HG03378 (cell line): ENCODE results near the gene CFLAR.
A peak's percentile ranks its signal among the peaks of the same experiment; 100 is the strongest.
"Not testable (repeated sequence)": the region's sequence is repeated elsewhere in the genome, so short reads cannot be mapped to it uniquely, and the experiment has no call there.

ENCODE experiments used
- ATAC-seq: cut with Tn5 transposase; IDR thresholded peaks from one replicate; pipeline ENCODE4 v1.9.1; 2021; ENCODE audit warnings: mild to moderate bottlenecking, moderate library complexity; ENCODE audit not compliant: unreplicated experiment

CFLAR gene

DNA sequence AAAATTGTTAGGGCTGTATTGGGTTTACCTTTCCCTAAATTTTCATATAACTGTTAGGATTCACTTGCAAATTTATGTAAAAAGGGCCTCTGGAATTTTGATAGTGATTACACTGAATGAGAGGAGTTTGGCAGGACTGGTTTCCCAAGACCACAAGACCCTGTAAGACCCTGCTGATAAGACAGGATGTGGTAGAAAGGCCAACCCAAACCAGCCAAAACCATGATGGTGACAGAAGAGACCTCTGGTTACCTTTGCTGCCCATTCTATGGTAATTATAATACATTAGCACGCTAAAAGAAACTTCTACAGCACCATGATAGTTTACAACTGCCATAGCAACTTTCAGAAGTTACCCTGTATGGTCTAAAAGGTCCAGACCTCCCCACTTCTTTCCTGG, 58.7 kb downstream of the CFLAR start:
- ATAC-seq: no peak

DNA sequence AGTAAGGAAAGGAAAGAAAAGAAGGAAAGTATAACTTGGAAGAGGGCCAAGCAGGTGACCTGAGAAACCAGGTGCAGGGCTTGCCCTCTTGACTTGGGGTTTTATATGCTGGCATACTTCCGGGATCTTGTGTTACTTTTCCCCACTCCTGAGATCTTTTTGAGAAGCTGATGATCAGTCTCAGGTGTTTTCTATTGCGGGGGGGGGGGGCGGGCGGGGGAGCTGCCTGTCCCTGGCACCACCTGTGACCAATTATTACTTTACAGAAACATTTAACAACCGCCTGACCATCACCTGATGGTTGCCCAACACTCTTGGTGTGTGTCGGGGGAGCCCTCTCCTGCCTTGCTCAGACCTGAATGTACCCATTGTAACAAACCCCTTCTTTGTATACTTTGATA, 60.1 kb downstream of the CFLAR start:
- ATAC-seq: no peak

DNA sequence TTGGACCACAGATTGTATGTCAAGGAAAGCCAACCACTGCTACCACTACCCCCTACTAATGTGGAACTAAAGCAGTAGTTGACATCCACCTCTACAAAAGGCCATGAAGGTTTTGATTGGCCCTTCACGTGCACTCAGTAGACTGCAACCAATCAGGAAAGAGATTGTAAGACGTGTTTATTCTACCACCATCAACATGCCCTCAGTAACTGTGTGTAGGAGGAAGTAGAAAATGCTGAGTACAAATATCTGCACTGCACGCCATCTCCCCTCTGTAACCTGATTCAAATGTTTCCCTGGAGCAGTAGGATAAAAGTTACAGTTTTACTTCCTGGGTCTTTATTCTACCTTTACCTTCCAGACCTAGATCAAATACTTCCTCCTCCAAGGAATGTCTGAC, 64.0 kb downstream of the CFLAR start:
- no peak for ATAC-seq

DNA sequence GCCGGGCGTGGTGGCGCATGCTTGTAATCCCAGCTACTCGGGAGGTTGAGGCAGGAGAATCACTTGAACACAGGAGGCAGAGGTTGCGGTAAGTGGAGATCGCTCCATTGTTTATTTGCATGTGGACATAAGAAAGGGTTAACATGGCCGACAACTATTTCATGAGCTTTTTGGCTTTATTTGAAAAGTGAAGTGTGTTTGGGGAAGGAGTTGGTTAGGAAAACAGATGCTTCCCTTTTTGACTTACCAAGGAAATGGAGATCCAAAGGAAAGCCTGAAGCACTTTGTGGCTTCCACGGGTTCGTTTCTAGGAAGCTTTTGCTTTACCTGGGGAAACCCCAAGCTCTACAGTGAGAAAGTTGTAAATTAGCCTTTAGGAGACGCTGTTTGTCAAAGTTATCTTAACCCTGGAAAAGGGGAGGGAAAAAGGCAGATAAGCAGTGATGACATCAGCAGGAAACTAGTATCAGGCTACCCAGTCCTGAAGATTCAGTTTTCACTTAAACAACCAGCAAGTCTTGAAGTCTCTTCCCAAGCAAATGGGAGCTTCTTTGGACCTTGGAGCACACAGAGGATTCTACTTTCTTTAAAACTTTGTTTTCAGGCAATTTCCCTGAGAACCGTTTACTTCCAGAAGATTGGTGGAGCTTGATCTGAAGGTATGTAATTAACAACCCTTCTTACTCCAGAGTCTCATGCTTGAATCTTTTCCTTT, 66.8 kb downstream of the CFLAR start, which contains the start of gene CASP10:
Gene CASP10 (plus strand): TSS at position 492 of the 715 bp plus-strand sequence. CDS start 2,637 bp downstream, outside the sequence.
- peak; percentile 87 for ATAC-seq

DNA sequence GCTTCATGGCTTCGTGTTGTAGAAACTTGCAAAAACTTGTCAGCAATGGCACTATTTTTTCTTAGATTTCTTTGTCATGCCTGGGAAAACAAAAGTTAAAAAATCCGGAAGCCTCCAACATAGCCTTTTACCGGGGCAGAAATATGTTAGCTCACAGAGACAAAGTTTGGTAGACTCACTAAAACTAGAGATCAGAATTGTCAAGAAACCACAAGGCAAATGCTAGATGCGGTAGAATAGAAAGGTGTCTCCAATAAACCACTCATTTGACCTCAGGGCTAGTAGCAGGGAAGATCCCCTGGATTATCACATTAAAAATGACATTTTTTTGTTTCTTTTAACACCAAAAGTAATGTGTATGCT, 67.4 kb downstream of the CFLAR start:
- no peak for ATAC-seq

DNA sequence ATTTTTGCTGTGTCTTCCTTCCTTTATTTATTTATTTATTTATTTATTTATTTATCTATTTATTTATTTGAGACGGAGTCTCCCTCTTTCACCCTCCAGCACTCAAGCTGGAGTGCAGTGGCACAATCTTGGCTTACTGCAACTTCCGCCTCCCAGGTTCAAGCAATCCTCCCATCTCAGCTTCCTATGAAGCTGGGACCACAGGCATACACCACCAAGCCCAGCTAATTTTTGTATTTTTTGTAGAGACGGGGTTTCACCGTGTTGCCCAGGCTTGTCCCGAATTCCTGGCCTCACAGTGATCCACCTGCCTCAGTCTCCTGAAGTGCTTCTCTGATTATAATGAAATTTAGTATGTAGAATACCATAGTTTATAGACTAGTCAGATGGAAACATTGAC, 67.9 kb downstream of the CFLAR start:
- ATAC-seq: not testable (repeated sequence)

DNA sequence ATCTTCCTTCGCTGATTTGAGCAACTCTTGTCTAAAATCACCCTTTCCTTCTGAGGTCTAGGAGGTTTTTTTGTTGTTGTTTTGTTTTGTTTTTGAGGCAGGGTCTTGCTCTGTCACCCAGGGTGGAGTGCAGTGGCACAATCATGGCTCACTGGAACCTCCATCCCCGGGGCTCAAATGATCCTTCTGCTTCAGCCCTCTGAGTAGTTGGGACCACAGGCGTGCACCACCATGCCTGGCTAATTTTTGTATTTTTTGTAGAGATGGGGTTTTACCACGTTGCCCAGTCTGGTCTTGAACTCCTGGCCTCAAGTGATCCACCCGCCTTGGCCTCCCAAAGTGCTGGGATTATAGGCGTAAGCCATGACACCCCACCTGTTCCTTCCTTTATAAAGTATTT, 68.3 kb downstream of the CFLAR start:
- ATAC-seq: not testable (repeated sequence)

DNA sequence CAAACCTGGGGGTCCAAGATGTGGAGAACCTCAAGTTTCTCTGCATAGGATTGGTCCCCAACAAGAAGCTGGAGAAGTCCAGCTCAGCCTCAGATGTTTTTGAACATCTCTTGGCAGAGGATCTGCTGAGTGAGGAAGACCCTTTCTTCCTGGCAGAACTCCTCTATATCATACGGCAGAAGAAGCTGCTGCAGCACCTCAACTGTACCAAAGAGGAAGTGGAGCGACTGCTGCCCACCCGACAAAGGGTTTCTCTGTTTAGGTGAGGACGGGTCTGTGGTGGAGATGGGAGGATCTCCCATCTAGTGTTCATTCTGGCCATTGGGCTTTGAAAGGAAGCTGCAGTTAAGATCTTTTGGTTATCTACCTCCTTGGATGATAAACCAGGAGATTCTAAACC, 69.9 kb downstream of the CFLAR start:
- no peak for ATAC-seq

DNA sequence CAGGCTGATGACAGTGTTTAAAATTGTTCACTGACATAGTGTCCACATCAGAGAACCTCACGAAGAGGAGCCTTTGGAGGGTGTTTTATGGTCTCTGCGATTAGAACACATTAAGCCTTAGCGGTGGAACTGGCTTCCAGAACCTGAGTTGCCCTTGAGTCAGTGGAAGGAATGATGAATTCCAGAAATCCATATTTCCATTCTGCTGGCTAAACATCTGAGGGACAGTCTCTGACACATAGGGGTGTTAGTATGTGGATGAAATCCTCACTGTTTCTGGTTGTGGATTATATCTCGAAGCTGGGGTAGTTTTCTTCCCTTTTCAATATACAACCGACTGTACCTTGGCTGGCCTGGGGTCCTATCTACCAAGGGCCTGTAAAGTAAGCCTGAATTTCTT, 71.0 kb downstream of the CFLAR start:
- no peak for ATAC-seq

DNA sequence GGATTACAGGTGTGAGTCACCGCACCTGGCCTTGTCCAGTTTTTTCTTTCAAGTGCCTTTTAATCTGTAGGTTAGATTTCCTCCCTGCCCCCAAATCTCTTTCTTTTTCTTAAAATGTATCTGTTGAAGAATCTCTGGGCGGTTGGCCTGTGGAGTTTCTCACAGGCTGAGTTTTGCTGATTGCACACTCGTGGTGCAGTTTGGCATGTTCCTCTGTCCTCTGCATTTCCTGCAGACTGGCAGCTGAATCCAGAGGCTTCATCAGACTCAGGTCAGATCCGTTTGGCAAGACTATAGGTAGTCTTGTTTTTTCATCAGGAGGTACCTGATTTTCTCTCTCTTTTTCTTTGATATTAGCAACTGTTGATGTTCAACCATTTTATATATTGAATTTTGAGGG, 72.5 kb downstream of the CFLAR start:
- ATAC-seq: no peak

DNA sequence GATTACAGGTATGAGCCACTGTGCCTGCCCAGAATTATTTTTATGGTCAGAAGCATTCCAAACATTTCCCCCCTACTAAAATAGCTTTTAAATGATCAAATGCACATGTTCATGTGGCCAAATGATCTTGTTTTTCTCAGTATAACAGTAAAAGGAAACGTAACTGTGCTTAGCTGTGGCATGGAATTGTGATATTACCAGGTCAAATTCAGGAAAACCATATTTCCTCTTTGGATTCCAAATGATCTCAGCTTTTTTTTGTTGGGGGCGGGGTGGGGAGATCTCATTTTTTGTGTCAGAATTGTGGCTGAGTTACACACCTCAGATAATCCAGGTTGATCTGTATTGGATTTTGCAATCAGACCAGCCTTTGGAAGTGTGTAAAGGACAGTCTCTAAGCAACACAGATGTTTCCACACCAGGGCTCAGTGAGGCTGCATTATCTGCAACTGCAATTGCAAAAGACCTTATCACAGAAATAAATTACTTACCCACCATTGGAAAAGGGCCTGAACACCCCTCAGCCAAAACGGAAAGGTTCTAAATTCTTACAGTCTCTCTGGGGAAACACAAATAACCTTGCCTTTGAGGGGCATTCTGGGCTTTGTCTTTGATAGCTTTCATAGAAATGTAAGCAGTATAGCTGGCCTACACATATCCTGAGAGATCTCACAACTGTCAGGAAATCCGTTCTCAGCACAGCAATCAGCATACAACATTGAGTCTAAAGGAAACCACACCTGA, 75.3 kb downstream of the CFLAR start:
- ATAC-seq: no peak

DNA sequence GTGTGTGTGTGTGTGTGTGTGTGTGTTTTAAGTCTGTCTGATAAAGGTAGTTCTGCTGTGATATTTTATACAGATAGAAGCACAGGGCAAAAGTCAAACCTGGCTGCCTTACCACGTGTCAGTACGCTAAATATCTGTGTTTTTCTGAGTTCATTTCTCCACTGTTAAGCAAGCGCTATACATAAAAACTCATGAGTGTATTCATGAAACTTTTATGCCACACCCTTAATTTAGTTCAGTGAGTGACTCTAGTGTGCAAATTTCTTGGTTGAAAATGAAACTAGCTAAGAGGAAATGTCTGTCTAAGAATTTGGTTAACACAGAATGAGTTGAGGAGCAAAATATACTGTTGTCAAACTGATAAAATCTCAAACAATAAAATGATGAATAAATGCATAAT, 78.1 kb downstream of the CFLAR start:
- peak; percentile 96 for ATAC-seq

DNA sequence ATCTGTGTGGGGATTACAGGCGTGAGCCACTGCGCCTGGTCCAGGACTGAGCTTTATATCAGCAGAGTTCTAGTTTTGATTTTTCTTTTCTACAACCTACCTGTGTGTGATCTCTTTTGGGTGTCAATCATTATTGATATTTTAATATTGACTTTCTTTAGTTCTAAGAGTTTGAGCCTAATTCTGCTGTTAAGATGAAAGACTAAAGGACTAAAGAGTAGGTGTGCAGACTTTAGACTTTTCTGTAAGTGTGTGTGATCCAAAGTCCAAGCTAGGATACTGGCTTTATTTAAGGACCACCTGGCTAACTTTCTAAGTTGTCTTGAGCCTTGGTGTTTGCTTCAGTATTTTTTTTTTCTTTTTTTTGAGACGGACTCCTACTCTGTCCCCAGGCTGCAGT, 79.4 kb downstream of the CFLAR start:
- no peak for ATAC-seq

DNA sequence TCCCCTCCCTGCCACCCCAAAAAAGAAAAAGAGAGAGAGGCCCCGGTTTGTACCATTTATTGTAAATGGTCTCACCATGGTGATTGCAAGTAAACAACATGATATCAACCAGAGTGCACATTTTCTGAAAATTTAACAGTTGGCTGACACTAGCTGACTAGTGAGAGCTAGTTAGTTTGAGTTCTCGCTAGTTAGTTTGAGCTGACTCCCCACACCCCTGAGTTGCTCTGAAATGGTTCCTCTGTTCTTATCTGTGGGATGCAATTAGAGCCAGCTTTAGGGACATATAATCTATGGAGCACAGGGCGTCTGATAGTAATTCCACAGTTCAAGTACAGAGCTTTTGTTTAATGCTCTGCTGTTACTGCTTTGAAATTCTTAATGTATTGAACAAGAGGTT, 80.0 kb downstream of the CFLAR start:
- no peak for ATAC-seq

DNA sequence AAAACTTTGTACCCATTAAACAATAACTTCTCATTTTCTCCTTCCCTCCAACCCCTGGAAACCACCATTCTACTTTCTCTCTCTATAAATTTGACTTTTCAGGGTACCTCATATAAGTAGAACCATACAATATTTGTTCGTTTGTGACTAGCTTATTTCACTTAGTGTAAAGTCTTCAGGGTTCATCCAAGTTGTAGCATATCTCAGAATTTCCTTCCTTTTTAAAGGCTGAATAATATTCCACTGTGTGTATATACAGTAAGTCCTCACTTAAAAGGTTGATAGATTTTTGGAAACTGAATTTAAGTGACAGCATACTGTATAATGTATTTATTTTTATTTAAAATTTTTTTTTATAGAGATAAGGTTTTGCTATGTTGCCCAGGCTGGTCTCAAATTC, 80.8 kb downstream of the CFLAR start:
- no peak for ATAC-seq

DNA sequence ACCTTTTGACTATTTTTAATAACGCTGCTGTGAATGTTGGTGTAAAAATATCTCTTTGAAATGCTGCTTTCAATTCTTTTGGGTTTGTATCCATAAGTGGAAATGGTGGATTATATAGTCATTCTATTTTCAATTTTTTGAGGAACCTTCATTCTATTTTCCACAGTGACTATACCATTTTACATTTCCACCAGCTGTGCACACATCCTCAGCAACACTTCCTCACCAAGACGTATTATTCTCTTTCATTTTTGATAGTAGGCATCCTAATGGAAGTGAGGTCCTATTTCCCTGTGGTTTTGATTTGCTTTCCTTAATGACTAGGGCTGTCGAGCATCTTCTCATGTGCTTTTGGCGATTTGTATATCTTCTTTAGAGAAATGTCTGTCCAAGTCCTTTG, 81.8 kb downstream of the CFLAR start:
- no peak for ATAC-seq

DNA sequence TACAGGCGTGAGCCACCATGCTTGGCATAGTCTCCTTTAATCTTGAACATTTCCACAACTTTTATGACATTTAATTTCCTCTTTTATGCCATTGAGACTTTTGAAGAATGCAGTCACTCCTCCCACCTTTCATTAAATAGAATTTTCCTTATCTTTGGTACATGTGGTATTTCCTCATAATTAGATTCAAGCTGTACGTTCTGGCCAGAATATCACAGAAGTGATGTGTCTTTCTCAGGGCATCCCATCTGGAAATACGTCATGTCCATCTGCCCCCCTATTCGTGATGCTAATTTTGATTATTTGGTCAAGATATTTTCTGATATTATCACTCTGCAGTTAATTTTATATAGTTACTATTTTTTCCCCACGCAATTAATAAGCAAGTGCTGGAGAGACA, 83.9 kb downstream of the CFLAR start:
- no peak for ATAC-seq

DNA sequence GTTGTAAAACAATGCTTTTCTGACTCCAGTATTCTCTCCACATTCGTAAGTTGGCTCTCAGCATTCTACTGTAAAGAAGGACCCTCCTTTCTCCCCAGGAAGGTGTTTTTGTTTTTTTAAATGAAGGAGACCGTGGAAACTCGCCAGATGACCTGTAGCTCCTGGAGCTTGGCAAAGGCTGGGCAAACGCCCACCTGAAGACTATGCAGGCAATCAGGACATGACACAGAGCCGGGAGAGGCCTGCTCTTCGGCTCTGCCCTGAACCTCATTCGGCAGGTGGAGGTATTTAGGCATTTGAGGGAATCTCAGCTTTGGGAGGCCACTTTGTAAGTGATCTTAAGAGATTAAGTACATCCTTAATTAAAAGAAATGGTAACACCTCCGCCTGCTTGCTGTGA, 84.4 kb downstream of the CFLAR start:
- ATAC-seq: no peak

DNA sequence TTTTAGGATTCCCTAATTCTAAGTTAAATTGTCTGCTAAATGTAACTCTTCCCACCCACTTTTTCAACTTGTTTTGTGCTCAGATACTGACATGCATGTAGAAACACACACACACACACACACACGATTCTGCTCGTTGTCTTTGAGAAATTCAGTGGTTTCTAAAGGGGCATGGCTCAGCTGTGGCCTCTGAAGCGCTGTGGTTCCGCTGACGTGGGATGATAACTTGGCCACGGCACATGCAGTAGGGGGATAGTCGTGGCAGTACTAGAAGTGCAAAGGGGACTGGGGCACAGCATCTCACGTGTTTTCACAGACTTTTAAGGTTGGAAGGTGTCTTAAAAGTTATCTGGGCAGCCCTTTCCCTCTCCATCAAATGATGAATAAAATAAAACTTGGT, 85.4 kb downstream of the CFLAR start:
- ATAC-seq: no peak

DNA sequence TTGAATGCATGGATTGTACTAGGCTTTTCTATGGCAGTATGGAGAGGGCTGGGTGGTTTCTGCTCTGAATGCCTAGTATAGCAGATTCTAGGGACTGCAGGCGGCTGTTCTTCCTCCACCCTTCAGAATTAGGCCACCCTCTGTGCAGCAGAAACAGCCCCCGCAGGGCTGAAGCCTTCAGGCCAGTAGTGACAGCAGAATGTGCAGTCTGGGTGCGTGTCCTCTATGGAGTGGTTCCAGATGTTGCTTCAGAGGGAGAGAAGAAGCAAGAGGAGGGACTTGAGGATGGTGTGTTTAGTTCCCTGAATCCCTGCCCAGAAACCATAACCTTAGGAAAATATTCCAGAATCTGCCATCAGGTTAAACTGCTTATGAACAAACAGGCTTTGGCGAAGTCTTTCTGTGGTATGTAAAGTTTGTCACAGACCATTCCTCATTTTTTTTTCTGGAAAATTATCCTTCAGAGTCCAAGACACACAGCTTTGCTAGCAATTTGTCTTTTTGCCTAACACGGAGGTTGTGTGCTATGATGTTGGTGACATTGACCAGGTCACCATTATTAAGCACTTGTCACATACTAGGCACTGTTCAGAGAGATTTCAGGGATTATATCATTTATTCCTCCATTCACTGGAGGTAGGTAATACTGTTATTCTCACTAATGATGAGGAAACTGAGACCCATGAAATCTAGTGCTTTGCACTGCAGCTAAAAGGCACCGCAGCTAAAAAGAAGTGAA, 88.1 kb downstream of the CFLAR start:
- ATAC-seq: no peak

DNA sequence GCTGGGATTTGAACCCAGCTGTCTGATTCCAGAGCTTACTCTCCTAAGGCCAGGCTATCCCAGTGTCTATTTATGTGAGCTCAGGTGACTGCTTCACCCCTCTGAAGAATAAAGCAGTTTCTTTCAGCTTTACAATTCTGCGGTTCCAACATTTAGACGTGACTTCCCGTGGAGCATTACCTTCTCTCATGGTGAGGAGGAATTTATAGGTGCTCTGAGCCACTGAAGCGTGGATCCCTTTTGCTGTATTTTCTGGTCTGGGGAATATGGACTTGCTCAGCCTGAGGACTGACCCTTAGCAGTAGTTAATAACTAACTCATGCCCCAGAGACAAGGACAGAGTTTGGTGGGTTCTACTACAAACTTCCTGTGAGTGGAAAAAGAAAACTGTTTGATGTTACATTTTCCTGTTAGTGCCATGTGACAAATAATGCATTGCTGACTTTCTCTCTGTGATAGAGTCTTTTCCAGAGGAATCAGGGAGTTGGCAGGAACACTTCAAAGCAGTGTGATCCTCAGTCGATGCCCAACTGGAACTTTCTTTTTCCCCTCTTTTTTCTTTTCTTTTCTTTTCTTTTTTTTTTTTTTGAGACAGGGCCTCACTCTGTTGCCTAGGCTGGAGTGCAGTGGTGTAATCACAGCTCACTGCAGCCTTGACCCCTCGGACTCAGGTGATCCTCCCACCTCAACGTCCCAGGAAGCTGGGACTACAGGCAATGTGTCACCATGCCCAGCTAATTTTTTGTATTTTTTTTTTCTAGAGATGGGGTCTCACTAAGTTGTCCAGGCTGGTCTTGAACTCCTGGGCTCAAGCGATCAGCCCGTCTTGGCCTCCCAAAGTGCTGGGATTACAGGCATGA, 88.9 kb downstream of the CFLAR start:
- no peak for ATAC-seq
